NK-92 treated with Interleukin-12 subunit alpha and Interleukin-12 subunit beta, amount 100 ng/mL, for 24 hours (cell line): ENCODE data around the gene PLEKHH3.
"Not testable (repeated sequence)": the region's sequence is repeated elsewhere in the genome, so short reads cannot be mapped to it uniquely, and the experiment has no call there.

Experiments used
- DNase-seq: peaks from one replicate; lab custom pipeline; 2025; lab: John Stamatoyannopoulos, UW

The PLEKHH3 gene

DNA sequence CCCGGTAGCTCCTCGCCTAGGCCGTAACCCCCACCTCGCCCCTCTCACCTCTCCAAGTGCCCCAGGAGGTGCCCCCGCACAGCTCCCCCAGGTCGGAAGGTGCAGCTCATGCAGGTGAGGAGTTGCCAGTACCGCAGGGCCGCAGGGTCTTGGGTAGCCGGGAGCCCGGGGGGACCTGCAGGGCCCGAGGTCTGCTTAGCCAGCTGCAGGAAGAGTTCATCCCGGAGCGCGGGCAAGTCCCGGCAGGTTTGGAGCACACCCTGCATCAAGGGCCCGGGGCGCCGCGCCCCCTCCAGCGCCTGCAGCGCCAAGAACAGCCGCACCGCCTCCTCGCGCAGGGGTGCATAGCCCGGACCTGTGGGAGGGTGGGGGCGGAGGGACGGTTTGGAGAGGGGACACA lies 4.8 kb downstream of the PLEKHH3 start:
- no peak for DNase-seq

- no peak for DNase-seq
These were observed 5.8 kb downstream of the PLEKHH3 start for GRCh38 chr17:42670789-42671657.

- no peak for DNase-seq
These were observed 6.6 kb downstream of the PLEKHH3 start for GRCh38 chr17:42669977-42670788.

- no peak for DNase-seq
These were observed 7.2 kb downstream of the PLEKHH3 start for GRCh38 chr17:42669705-42669976.

GRCh38 chr17:42667088-42667951 lies 9.5 kb downstream of the PLEKHH3 start:
- no peak for DNase-seq

DNA sequence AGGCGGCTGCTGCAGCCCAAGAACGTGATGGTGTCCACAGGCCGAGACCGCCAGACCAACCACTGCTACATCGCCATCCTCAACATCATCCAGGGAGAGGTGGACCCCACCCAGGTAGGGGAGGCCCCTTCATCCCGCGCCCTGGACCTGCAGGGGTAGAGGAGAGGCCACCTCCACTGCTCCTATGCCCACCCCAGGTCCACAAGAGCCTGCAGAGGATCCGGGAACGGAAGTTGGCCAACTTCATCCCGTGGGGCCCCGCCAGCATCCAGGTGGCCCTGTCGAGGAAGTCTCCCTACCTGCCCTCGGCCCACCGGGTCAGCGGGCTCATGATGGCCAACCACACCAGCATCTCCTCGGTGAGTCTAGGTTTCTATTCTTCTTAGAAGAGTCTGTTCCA lies 10.7 kb downstream of the PLEKHH3 start:
- not testable (repeated sequence) for DNase-seq

- no peak for DNase-seq
These were observed 11.2 kb downstream of the PLEKHH3 start for GRCh38 chr17:42665581-42666001.

GRCh38 chr17:42660692-42661345 lies 16.0 kb downstream of the PLEKHH3 start:
- no peak for DNase-seq

GRCh38 chr17:42659932-42660274 lies 16.9 kb downstream of the PLEKHH3 start:
- DNase-seq, result not testable (repeated sequence)

GRCh38 chr17:42659079-42659931 lies 17.5 kb downstream of the PLEKHH3 start, which contains the start of gene TUBG2:
TUBG2 (plus strand) TSS chr17:42659284; CDS start chr17:42659504, 220 bp downstream.
- peak; percentile 82 for DNase-seq

DNA sequence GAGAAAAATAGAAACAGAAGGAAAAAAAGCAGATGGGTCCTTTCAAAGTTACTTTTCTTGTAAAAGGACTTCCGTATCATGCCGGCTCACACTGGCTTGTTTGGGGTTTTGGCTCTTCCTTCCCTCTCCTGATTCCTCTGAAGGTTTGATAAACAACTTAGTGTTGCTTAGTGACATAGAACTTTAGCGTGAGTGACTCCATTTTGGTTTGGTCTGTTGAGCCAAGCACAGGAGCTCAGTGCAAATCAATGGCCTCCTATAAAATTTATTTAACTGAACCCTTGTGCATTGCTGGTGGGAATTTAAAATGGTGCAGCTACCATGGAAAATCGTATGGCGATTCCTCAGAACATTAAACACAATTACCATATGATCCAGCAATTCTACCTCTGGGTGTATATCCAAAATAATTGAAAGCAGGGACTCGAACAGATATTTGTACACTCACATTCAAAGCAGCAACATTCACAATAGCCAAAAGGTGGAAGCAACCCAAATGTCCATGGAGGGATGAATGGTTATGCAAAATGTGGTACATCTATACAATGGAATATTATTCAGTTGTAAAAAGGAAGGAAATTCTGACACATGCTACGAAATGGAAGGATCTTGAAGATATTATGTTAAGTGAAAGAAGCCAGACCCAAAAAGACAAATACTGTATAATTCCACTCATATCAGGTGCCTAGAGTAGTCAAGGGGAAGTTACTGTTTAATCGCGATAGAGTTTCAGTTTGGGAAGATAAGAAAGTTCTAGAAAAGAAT lies 18.8 kb downstream of the PLEKHH3 start:
- DNase-seq, result no peak

- no peak for DNase-seq
These were observed 21.3 kb downstream of the PLEKHH3 start for GRCh38 chr17:42655528-42655927.

- DNase-seq, result no peak
These were observed 23.3 kb downstream of the PLEKHH3 start for GRCh38 chr17:42653179-42654124.

DNA sequence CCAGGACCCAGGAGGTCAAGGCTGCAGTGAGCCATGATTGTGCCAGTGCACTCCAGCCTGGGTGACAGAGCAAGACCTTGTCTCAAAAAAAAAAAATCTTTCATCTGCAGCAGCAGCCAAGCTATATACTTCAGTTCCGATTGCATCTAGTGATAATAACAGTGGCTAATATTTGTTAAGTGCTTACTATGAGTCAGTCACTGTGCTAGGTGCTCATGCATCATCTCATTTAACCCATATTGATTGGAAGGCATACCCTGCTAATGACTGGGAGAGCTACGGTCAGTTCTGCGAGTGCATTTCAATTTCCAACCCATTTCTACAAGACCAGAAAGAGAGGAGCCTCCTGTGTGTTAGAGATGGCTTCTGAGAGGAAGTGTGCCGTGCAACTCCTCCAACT lies 25.4 kb downstream of the PLEKHH3 start:
- DNase-seq, result no peak

- no peak for DNase-seq
These were observed 29.0 kb downstream of the PLEKHH3 start for GRCh38 chr17:42647778-42648177.

DNA sequence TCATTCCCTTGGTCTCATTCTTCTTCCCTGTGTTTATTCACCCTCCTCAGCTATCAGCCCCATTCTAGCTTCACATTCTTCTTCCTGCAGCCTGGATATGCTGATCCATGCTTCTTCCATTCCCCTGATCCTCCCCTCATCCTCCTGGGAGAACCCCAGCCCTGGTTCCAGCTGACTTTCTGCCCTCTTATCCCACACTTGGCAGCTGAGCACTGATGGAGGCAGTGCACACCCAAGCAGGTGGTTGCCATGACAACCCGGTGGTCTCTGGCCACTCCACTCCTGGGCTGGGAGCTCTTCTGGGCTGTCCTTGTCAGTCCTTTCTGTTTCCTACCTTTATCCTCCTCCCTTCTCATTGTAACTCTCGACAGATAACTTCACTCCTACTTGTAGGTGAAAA lies 34.5 kb downstream of the PLEKHH3 start:
- DNase-seq, result no peak

- DNase-seq, result no peak
These were observed 36.7 kb downstream of the PLEKHH3 start for GRCh38 chr17:42640121-42640520.

DNA sequence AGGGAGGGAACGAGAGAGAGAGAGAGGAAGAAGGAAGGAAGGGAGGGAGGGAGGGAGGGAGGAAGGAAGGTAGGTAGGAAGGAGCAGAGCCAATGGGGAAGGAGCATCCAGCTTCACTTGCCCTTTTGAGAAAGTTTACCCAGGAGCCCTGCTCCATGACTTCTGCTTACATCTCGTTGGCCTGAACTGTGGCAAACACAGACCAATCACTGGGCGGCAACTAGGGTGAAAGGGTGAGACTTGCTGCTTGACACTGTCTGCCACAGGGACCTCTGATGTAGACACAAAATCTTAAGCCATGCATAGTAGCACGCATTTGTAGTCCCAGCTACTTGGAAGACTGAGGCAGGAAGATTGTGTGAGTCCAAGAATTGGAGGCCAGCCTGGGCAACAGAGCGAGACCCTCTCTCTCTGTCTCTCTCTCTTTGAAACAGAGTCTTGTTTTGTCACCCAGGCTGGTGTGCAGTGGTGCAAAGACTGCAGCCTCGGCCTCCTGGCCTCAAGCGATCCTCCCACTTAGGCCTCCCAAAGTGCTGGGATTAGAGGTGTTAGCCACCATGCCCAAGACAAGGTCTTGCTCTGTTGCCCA lies 37.2 kb downstream of the PLEKHH3 start:
- DNase-seq, result no peak
